HepG2 (cell line): ENCODE measurements around the gene NKX6-2.

Experiments
- BHLHE40 ChIP-seq: IDR thresholded peaks from 2 replicates; pipeline ENCODE4 v1.6.1; 2011; ENCODE audit warnings: low read length, improper control_type of control experiment
- CTCF ChIP-seq: sonication (generic); formaldehyde crosslinking; IDR thresholded peaks from 2 replicates; pipeline ENCODE4 v1.5.0; 2020; ENCODE audit warnings: mild to moderate bottlenecking, missing genetic modification reagents, moderate library complexity
- GLI4 ChIP-seq: sonication (generic); formaldehyde crosslinking; IDR thresholded peaks from 2 replicates; pipeline ENCODE4 v1.5.1; 2020; ENCODE audit warnings: missing genetic modification reagents, mild to moderate bottlenecking, moderate library complexity, borderline replicate concordance
- NCOA5 ChIP-seq: sonication (generic); formaldehyde crosslinking; IDR thresholded peaks from 2 replicates; pipeline ENCODE4 v1.4.0; 2020; ENCODE audit warnings: missing genetic modification reagents
- NR2C2 ChIP-seq: sonication (generic); formaldehyde crosslinking; IDR thresholded peaks from 2 replicates; pipeline ENCODE4 v1.4.0; 2020; ENCODE audit warnings: missing genetic modification reagents, mild to moderate bottlenecking, moderate library complexity, borderline replicate concordance
- U2AF1 ChIP-seq: fragments of 200-400 bp; formaldehyde crosslinking; optimal IDR thresholded peaks from 2 replicates; pipeline ENCODE3; 2017; ENCODE audit warnings: mild to moderate bottlenecking, low read depth, low read length
- ZNF691 ChIP-seq: sonication (generic); formaldehyde crosslinking; IDR thresholded peaks from 2 replicates; pipeline ENCODE4 v1.4.0; 2020; ENCODE audit warnings: missing genetic modification reagents, low read depth, mild to moderate bottlenecking, borderline replicate concordance

- TF ChIP-seq GLI4 (CRISPR knock-in tag) (no peak), ZNF691 (CRISPR knock-in tag) (no peak), NR2C2 (no peak), U2AF1 (no peak), CTCF (CRISPR knock-in tag) (no peak), BHLHE40 (no peak), NCOA5 (CRISPR knock-in tag) (no peak)
Measured at GRCh38 chr10:132805599-132805998, 19.7 kb upstream of the NKX6-2 start.
